Endometrium (tissue), 2 donors: Measurements from ENCODE around the gene ELF4.
"Not testable (repeated sequence)": the region's sequence is repeated elsewhere in the genome, so short reads cannot be mapped to it uniquely, and the experiment has no call there.

Experiments used
- FAIRE-seq: peaks from 2 replicates; lab custom pipeline; 2012; peaks lifted over from hg19 to GRCh38; lab: Jason Lieb, UNC
- donor health status: control.
- donor health status: control.

The ELF4 gene

GRCh38 chrX:130110379-130111219 is at the start of gene ELF4:
Gene ELF4 (minus strand): TSS chrX:130110497. CDS start chrX:130081330, 29,167 bp downstream.
- FAIRE-seq, result no peak

GRCh38 chrX:130159776-130160175 is 49.5 kb upstream of the ELF4 start:
- FAIRE-seq, result no peak

- no peak for FAIRE-seq
These were observed 48.0 kb upstream of the ELF4 start for GRCh38 chrX:130158311-130158710.

- no peak for FAIRE-seq
These were observed 45.3 kb upstream of the ELF4 start for GRCh38 chrX:130155564-130155963.

GRCh38 chrX:130147631-130148030 is 37.3 kb upstream of the ELF4 start:
- FAIRE-seq, result no peak

- FAIRE-seq, result no peak
These were observed 34.8 kb upstream of the ELF4 start for GRCh38 chrX:130145123-130145522.

- no peak for FAIRE-seq
These were observed 34.2 kb upstream of the ELF4 start for GRCh38 chrX:130144509-130144908.

- no peak for FAIRE-seq
These were observed 29.3 kb upstream of the ELF4 start for GRCh38 chrX:130139474-130140201.

GRCh38 chrX:130136961-130137360 is 26.7 kb upstream of the ELF4 start:
- FAIRE-seq, result no peak

GRCh38 chrX:130136496-130136895 is 26.2 kb upstream of the ELF4 start:
- no peak for FAIRE-seq

- FAIRE-seq, result no peak
These were observed 20.7 kb upstream of the ELF4 start for GRCh38 chrX:130130990-130131389.

- FAIRE-seq, result no peak
These were observed 15.0 kb upstream of the ELF4 start for GRCh38 chrX:130125091-130125874.

- FAIRE-seq, result no peak
These were observed 14.3 kb upstream of the ELF4 start for GRCh38 chrX:130124577-130124976.

- FAIRE-seq, result no peak
These were observed 11.2 kb upstream of the ELF4 start for GRCh38 chrX:130121505-130121800.

GRCh38 chrX:130120746-130121504 is 10.6 kb upstream of the ELF4 start:
- no peak for FAIRE-seq

GRCh38 chrX:130120321-130120731 is 10.0 kb upstream of the ELF4 start:
- no peak for FAIRE-seq

- no peak for FAIRE-seq
These were observed 9.1 kb upstream of the ELF4 start for GRCh38 chrX:130119312-130119898.

GRCh38 chrX:130118441-130119311 is 8.4 kb upstream of the ELF4 start:
- no peak for FAIRE-seq

GRCh38 chrX:130117166-130117565 is 6.9 kb upstream of the ELF4 start:
- no peak for FAIRE-seq

- FAIRE-seq, result not testable (repeated sequence)
These were observed 5.0 kb upstream of the ELF4 start for GRCh38 chrX:130115119-130115885.
